K562 (cell line): ENCODE measurements around the gene SDK1. TPM values are rescaled to one million over a fixed set of nuclear protein-coding genes. Genes with fewer than 3 reads are reported as not detected.

Experiments
- ERF ChIP-seq: fragments of 450-650 bp; formaldehyde crosslinking; IDR thresholded peaks from 2 replicates; pipeline ENCODE4 v1.4.0; 2020; ENCODE audit warnings: mild to moderate bottlenecking, mixed read lengths
- MLX ChIP-seq, 2 experiments: fragments of 450-650 bp in 1 of 2; sonication (generic) in 1 of 2; formaldehyde crosslinking; conservative IDR thresholded peaks; 2 replicates each; pipeline versions ENCODE4 v1.4.0 to v1.8.1; 2020 to 2022; ENCODE audit warnings: mild to moderate bottlenecking in 1 of 2, missing genetic modification reagents in 1 of 2
- NBN ChIP-seq: fragments of 450-650 bp; IDR thresholded peaks from 2 replicates; pipeline ENCODE4 v1.6.1; 2016; ENCODE audit warnings: low read depth, mild to moderate bottlenecking
- PHB ChIP-seq: fragments of 250-450 bp; sonication (Bioruptor Pico); IDR thresholded peaks from 2 replicates; pipeline ENCODE4 v1.5.0; 2021
- RREB1 ChIP-seq: fragments of 250-450 bp; sonication (Bioruptor Pico); IDR thresholded peaks from 2 replicates; pipeline ENCODE4 v1.4.0; 2020
- U2AF2 ChIP-seq: fragments of 200-400 bp; formaldehyde crosslinking; optimal IDR thresholded peaks from 2 replicates; pipeline ENCODE3; 2017; ENCODE audit warnings: low read depth, mild to moderate bottlenecking, low read length
- ZNF133 ChIP-seq: fragments of 250-450 bp; sonication (Bioruptor Pico); IDR thresholded peaks from 2 replicates; pipeline ENCODE4 v1.4.0; 2020; ENCODE audit warnings: mild to moderate bottlenecking
- polyA plus RNA-seq, 8 experiments: library from polyadenylated mRNA; depleted of rRNA in 4 of 8; stranded (reverse) in 5 of 8; unstranded in 3 of 8; fragments of >200 nt; fragmentation: Nextera tagmentation in 2 of 8; fragmentation: Illumina TruSeq in 1 of 8; extraction: Ambion mirVana in 2 of 8; extraction: Trizol in 1 of 8; gene quantifications; 2 replicates each; pipeline versions ENCODE4 v1.2.1 to v1.2.3, GENCODE V29; 2011 to 2014; ENCODE audit warnings: inconsistent platforms in 1 of 8, missing spikeins in 1 of 8
- total RNA-seq, 7 experiments: library from RNA; depleted of rRNA in 6 of 7; stranded (reverse); fragments of >200 nt in 6 of 7; fragmentation: Illumina TruSeq in 2 of 7; extraction: Trizol in 2 of 7; gene quantifications; 2 replicates each; pipeline versions ENCODE4 v1.2.1 to v1.2.3, GENCODE V29; 2011 to 2021; ENCODE audit warnings: low replicate concordance in 1 of 7

Gene SDK1
- total and polyA plus RNA-seq, 9 of the 15 experiments (the other 6 are each of a cell fraction or from before 2014, with no cell fraction given) = 0.16 TPM; not detected in 8

- TF ChIP-seq RREB1 (CRISPR knock-in tag) (no peak), MLX (CRISPR knock-in tag; conservative IDR thresholded peaks at IDR 0.05) (no peak), U2AF2 (no peak), NBN (no peak), ERF (CRISPR knock-in tag) (no peak), PHB (CRISPR knock-in tag) (no peak), ZNF133 (CRISPR knock-in tag) (no peak)
Observed at GRCh38 chr7:4057289-4057616, 756.2 kb downstream of the SDK1 start (continued).
